ENCODE measurements around the gene CDK13.

Gene CDK13

DNA sequence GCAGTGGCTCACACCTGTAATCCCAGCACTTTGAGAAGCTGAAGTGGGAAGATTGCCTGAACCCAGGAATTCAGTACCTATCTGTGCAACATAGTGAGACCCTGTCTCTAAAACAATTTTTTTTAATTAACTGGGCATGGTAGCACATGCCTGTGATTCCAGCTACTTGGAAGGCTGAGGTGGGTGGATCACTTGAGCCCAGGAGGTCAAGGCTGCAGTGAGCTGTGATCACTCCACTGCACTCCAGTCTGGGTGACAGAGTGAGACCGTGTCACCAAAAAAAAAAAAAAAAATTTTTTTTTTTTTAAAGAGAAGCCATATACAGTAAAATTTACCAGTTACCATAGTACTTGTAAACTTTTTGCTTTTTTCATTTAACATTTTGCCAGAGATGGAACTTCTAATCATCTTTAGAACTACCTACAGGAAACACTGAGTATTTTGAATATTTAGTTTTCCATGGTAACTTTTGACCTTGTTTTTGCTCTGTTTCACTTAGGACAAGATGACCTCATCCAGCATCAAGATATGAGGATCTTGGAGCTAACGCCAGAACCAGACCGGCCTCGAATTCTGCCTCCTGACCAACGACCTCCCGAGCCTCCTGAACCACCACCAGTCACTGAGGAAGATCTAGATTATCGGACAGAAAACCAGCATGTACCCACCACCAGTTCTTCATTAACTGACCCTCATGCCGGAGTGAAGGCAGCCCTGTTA is 143.7 kb downstream of the CDK13 start:
- H3K4me3 ChIP-seq (ENCODE audit: low read depth, low read length), result no peak overlapping the region
- TF ChIP-seq, protein P1, sequence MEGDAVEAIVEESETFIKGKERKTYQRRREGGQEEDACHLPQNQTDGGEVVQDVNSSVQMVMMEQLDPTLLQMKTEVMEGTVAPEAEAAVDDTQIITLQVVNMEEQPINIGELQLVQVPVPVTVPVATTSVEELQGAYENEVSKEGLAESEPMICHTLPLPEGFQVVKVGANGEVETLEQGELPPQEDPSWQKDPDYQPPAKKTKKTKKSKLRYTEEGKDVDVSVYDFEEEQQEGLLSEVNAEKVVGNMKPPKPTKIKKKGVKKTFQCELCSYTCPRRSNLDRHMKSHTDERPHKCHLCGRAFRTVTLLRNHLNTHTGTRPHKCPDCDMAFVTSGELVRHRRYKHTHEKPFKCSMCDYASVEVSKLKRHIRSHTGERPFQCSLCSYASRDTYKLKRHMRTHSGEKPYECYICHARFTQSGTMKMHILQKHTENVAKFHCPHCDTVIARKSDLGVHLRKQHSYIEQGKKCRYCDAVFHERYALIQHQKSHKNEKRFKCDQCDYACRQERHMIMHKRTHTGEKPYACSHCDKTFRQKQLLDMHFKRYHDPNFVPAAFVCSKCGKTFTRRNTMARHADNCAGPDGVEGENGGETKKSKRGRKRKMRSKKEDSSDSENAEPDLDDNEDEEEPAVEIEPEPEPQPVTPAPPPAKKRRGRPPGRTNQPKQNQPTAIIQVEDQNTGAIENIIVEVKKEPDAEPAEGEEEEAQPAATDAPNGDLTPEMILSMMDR (IDR thresholded peaks at IDR 0.05; ENCODE audit: control insufficient read depth, extremely low read depth, insufficient read depth), result no peak
- DNase-seq (ENCODE audit: low read depth), result no peak

DNA sequence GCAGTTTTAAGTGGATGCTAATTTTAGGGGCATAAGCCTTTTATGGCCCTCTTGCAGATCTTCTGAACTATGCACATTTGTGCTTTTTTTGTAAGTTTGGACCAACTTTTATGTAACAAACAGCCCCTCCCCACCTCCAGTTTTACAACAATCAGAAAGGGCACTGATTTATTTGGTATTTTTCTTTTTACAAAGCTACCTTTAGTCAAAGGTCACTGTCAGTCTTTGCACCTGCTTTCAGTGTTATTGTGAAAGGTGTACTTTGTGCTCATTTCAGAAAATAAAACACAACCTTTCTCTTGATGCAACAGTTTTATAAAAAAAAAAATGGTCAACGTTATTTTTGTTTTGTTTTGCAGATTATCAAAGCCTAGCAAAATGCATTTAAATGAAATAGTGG is 145.2 kb downstream of the CDK13 start:
- TF ChIP-seq, protein P1 (IDR thresholded peaks at IDR 0.05; ENCODE audit: control insufficient read depth, extremely low read depth, insufficient read depth), result no peak
- no peak overlapping the region for H3K4me3 ChIP-seq (ENCODE audit: low read depth, low read length)
- no peak for DNase-seq (ENCODE audit: low read depth)

DNA sequence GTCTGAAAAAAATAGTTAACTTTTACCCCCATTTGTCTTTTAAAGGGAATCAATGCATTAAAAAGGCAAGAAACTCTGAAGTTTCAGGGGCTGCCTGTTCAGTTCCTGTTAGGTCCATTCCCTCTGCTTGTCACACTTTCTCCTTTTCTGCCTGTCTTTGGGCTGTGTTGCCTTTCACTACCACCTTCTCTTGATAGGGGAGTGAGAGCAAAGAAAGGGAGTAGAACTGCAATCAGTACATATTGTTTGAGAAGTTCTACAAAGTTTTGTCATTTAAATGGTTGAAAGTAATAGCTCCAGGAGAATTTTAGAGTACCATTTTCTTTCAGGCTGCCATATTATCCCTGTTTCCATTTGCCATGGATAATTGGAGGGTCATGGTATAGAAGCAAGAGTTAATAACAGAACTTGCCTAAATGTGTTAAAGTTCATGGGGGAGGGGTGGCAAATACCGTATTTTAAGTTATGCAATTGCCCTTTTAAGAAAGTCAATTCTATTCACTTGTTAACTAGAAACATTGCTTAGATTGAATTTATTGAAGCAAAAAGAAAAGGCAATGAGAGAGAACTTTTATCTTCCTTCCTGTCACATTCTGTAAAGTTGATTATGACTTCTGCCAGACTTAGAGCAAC is 145.8 kb downstream of the CDK13 start:
- H3K4me3 ChIP-seq (ENCODE audit: low read depth, low read length), result no peak overlapping the region
- TF ChIP-seq, protein P1 (IDR thresholded peaks at IDR 0.05; ENCODE audit: control insufficient read depth, extremely low read depth, insufficient read depth), result no peak
- no peak for DNase-seq (ENCODE audit: low read depth)

DNA sequence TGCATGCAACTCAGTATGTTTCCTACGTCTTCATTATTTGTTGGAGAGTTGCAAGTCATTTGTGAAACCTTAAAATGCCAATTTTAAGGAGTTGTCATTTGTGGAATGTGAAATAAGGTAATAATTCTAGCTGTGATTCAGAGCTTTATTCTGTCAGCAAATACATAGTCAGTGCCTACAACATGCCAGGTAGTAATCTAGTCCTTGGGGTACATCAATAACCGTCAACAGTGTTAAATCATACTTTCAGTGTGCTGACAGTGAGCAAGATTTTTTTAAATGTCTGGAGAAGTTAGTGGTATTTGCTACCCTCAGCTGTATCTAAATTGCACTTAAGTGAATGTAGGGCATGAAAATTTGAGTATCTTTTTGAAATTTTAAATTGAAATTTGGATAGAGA is 147.7 kb downstream of the CDK13 start:
- DNase-seq (ENCODE audit: low read depth), result no peak
- TF ChIP-seq, protein P1 (IDR thresholded peaks at IDR 0.05; ENCODE audit: control insufficient read depth, extremely low read depth, insufficient read depth), result no peak
- H3K4me3 ChIP-seq (ENCODE audit: low read depth, low read length), result no peak overlapping the region

GRCh38 chr7:40098810-40099209 is 148.8 kb downstream of the CDK13 start:
- no peak for DNase-seq (ENCODE audit: low read depth)
- TF ChIP-seq, protein P1 (IDR thresholded peaks at IDR 0.05; ENCODE audit: control insufficient read depth, extremely low read depth, insufficient read depth), result no peak
- H3K4me3 ChIP-seq (ENCODE audit: low read depth, low read length), result no peak overlapping the region

DNA sequence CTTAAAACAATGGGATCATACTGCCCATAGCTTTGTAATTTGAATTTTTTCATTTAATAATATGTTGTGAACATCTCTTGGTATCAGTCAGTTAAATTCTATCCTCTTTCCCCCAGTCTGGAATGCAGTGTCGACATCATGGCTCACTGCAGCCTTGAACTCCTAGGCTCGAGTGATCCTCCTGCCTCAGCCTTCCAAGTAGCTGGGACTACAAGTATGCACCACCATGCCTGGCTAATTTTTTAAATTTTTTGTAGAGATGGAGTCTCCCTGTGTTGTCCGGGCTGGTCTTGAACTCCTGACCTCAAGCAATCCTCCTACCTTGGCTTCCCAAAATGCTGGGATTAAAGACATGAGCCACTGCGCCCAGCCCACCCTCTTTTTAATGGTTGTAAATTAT is 149.8 kb downstream of the CDK13 start:
- no peak overlapping the region for H3K4me3 ChIP-seq (ENCODE audit: low read depth, low read length)
- DNase-seq (ENCODE audit: low read depth), result no peak
- TF ChIP-seq, protein P1 (IDR thresholded peaks at IDR 0.05; ENCODE audit: control insufficient read depth, extremely low read depth, insufficient read depth), result no peak

Data from LNCaP clone FGC (cell line).